Activated T-helper 17 cell treated with anti-CD3 and anti-CD28 coated beads, Interleukin-2, amount 50 U/mL, for 72 hours (primary cell): Measurements from ENCODE around the gene WDR7. TPM values are rescaled to one million over a fixed set of nuclear protein-coding genes. Genes with fewer than 3 reads are reported as not detected.

ENCODE experiments used
- ATAC-seq: fragments of 150-1000 bp; cut with Tn5 transposase; replicated peaks from 2 replicates; pipeline ENCODE4 v1.10.0; 2021; ENCODE audit warnings: mild to moderate bottlenecking, moderate library complexity
- H3K27ac Mint-ChIP-seq: one replicate; pipeline ENCODE4 v1.8.0; 2022; ENCODE audit warnings: mixed read lengths
- H3K27me3 Mint-ChIP-seq: one replicate; pipeline ENCODE4 v1.8.0; 2022; ENCODE audit warnings: mixed read lengths
- H3K36me3 Mint-ChIP-seq: one replicate; pipeline ENCODE4 v1.8.0; 2022; ENCODE audit warnings: low read depth, mild to moderate bottlenecking, mixed read lengths
- H3K4me1 Mint-ChIP-seq: one replicate; pipeline ENCODE4 v1.8.0; 2022; ENCODE audit warnings: mixed read lengths
- H3K4me3 Mint-ChIP-seq: one replicate; pipeline ENCODE4 v1.8.0; 2022; ENCODE audit warnings: mild to moderate bottlenecking, mixed read lengths
- H3K9me3 Mint-ChIP-seq: one replicate; pipeline ENCODE4 v1.8.0; 2022; ENCODE audit warnings: mixed read lengths
- total RNA-seq, 2 donors: library from RNA; stranded (reverse); gene quantifications; one replicate each; pipeline ENCODE4 v1.2.3, GENCODE V29; 2022

WDR7 gene
- total RNA-seq, 2 donors from 2014 or later, result 24.9 to 27.4 TPM

DNA sequence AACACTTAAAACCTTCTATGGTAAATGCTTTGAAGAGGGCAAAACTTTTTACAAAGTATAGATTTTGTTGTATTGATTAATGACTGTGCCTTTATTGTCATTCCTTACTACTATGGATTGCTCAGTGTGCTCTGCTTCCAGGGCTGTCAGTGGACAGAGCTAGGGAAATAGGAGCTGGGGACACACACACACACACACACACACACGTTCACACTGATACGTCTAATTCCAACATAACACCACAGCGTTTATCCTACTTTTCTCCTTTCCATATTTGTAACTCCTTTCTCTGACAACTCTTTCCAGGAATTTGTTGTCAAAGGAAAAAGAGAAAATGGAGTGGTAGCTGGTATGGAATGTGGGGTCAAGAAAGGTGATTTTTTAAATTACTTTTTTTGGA lies 21.8 kb downstream of the WDR7 start:
- H3K4me1 Mint-ChIP-seq, result peaks cover 17% of the 10 kb centered on the region

DNA sequence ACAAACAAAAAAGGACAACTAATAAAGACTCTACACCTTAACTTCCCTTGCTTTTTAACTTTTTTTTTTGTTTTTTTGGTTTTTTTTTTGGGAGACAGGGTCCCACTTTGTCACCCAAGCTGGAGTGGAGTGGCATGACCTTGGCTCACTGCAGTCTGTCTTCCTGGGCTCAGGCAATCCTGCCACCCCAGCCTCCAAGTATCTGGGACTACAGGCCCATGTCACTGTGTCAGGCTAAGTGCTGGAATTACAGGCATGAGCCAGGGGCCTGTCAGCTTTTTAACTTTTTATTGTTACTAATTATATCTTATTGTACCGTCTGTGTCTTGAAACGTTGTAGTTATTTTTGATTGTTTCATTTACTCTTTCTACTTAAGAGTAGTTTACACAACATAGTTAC lies 25.5 kb downstream of the WDR7 start:
- no peak for ATAC-seq
- Mint-ChIP-seq H3K9me3 (no peaks in the 10 kb centered on the region), H3K4me3 (no peak overlapping the region), H3K27ac (no peak overlapping the region), H3K27me3 (no peaks in the 10 kb centered on the region), H3K4me1 (peaks cover 6% of the 10 kb centered on the region), H3K36me3 (peaks cover 51% of the 10 kb centered on the region)

More for the DNA sequence above, 21.8 kb downstream of the WDR7 start:
- Mint-ChIP-seq H3K4me3 (no peak overlapping the region), H3K36me3 (peaks cover 47% of the 10 kb centered on the region), H3K27me3 (no peaks in the 10 kb centered on the region), H3K27ac (no peak overlapping the region), H3K9me3 (no peaks in the 10 kb centered on the region)
- no peak for ATAC-seq

DNA sequence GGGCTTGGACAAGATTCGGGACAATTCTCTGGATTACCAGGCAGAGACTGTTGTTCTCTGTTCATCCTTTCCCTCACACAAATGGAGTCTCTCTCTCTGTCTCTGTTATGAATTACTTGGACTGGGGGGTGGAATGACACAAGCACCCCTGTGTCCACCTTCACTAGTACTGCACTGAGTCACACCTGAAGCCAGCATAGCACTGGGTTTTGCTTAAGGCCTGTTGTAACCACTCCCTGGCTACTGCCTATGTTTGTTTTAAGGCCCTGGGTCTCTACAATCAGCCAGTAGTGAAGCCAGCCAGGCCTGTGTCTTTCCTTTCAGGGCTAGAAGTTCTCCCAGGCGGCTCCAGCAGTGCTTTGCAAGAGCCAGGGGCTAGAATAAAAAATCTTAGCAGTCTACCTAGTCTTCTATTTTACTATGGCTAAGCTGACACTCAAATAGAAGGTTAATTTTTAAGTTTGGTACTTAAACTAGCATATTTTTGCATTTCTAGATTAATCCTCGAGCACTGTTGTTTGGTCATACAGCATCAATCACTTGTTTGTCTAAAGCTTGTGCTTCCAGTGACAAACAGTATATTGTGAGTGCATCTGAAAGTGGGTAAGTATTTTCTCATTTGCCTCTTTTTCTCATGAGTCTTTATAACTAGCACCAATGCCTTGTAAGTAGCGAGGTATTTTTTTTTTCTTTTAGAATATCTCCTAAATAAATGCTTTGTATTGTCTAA lies 27.8 kb downstream of the WDR7 start:
- no peak overlapping the region for H3K4me3 Mint-ChIP-seq
- H3K9me3 Mint-ChIP-seq, result no peaks in the 10 kb centered on the region
- ATAC-seq, result no peak
- H3K27me3 Mint-ChIP-seq, result no peaks in the 10 kb centered on the region
- H3K4me1 Mint-ChIP-seq, result peaks cover 5% of the 10 kb centered on the region
- H3K36me3 Mint-ChIP-seq, result peaks cover 54% of the 10 kb centered on the region
- no peak overlapping the region for H3K27ac Mint-ChIP-seq

DNA sequence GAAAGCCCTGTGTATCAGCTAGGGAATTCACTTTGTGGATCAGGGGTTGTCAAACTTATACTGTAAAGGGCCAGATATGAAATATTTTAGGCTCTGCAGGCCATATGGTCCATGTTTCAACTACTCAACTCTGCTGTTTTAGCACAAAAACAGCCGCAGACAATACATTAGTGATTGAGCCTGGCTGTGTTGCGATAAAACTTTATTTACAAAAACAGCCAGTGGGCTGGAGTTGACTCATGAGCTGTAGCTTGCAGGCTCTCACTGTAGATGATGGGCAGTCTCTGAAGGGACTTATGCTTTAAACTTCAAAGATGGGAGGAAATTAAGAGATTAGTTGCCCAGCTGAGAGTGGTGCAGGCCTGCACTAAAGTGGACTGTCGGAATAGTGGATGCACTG lies 33.1 kb downstream of the WDR7 start:
- ATAC-seq, result no peak
- H3K4me3 Mint-ChIP-seq, result no peak overlapping the region
- peaks cover 58% of the 10 kb centered on the region for H3K36me3 Mint-ChIP-seq
- H3K9me3 Mint-ChIP-seq, result no peaks in the 10 kb centered on the region
- no peaks in the 10 kb centered on the region for H3K27me3 Mint-ChIP-seq
- H3K27ac Mint-ChIP-seq, result no peak overlapping the region
- H3K4me1 Mint-ChIP-seq, result no peaks in the 10 kb centered on the region

DNA sequence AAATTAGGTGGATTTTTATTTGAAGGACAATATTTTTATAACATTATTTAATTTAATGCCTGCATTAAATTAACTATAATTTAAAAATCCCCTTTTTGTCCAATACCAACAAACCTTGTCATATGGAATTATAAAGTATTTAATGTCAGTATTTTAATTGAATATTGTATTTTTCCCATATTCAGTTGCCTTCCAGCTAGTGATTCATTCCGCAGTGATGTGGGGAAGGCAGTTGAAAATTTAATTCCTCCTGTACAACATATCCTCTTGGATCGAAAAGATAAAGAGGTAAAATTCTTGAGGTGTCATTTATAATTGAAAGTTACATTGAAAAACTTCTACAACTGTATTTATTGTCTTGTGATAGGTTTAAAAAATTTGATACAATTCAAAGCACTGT lies 40.4 kb downstream of the WDR7 start:
- Mint-ChIP-seq H3K27ac (no peak overlapping the region), H3K4me1 (no peaks in the 10 kb centered on the region), H3K4me3 (no peak overlapping the region), H3K36me3 (peaks cover 60% of the 10 kb centered on the region), H3K9me3 (no peaks in the 10 kb centered on the region), H3K27me3 (no peaks in the 10 kb centered on the region)
- no peak for ATAC-seq

DNA sequence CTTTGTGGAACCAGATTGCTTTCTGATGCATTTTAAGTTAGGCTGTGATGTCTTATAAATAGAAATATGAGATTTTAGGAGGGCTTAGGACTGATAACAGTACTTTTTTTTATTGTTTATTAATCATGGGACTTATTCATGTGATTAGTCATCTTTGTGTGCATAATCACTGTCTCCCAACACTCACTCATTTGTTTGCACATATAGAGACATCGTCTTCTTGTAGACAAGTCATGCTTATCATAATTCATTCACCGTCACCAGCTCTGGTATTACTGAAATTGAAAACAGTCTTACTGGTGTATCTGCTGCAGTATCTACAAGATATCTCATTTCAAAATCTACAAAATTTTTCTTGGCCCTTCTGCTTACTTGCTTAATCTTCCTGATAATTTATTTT lies 45.8 kb downstream of the WDR7 start:
- H3K4me1 Mint-ChIP-seq, result no peaks in the 10 kb centered on the region

DNA sequence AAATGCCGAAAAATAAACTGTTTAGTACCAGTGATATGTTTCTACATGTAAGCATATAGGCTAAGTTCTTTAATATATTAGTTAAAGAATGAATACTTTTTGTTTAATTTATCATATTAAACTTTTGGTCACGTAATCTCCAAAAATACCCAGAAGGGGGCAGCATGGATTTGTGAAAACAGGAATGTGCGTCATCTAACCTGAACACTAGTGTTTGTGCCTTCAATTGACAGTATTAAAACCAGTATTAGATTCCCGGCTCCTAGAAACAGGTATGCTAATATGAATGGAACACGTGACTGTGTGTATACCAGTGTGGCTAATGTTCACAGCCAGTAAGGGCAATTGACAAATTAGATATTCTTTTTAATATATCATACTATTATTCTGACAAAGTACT lies 51.8 kb downstream of the WDR7 start:
- Mint-ChIP-seq H3K4me1 (no peaks in the 10 kb centered on the region), H3K9me3 (no peaks in the 10 kb centered on the region), H3K4me3 (no peak overlapping the region), H3K27ac (no peak overlapping the region), H3K36me3 (peaks cover 5% of the 10 kb centered on the region), H3K27me3 (no peaks in the 10 kb centered on the region)
- no peak for ATAC-seq

More for the DNA sequence above, 45.8 kb downstream of the WDR7 start:
- Mint-ChIP-seq H3K36me3 (peaks cover 45% of the 10 kb centered on the region), H3K27me3 (no peaks in the 10 kb centered on the region), H3K9me3 (no peaks in the 10 kb centered on the region), H3K27ac (no peak overlapping the region), H3K4me3 (no peak overlapping the region)
- peak; percentile 26 for ATAC-seq

DNA sequence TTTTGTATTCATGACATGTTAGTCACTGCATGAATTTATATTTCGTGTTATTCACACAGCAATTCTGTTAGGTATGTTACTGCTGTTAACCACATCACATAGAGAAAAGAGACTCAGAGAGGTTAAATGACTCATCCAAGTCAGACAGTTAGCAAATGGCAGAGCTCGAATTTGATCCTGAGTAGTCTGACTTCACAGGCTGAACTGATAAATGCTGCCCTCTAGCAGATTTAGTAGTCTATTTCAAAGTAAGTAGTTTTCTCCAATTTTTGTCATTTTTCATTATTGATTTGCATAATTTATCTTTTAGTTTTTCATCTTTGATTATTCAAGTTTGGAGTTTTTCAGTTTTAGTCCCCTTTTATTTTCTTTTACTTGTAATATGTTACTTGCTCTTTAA lies 58.3 kb downstream of the WDR7 start:
- no peak overlapping the region for H3K4me3 Mint-ChIP-seq
- no peaks in the 10 kb centered on the region for H3K36me3 Mint-ChIP-seq
- H3K27ac Mint-ChIP-seq, result no peak overlapping the region
- H3K4me1 Mint-ChIP-seq, result no peaks in the 10 kb centered on the region
- H3K9me3 Mint-ChIP-seq, result no peaks in the 10 kb centered on the region
- peak; percentile 100 for ATAC-seq
- no peaks in the 10 kb centered on the region for H3K27me3 Mint-ChIP-seq

DNA sequence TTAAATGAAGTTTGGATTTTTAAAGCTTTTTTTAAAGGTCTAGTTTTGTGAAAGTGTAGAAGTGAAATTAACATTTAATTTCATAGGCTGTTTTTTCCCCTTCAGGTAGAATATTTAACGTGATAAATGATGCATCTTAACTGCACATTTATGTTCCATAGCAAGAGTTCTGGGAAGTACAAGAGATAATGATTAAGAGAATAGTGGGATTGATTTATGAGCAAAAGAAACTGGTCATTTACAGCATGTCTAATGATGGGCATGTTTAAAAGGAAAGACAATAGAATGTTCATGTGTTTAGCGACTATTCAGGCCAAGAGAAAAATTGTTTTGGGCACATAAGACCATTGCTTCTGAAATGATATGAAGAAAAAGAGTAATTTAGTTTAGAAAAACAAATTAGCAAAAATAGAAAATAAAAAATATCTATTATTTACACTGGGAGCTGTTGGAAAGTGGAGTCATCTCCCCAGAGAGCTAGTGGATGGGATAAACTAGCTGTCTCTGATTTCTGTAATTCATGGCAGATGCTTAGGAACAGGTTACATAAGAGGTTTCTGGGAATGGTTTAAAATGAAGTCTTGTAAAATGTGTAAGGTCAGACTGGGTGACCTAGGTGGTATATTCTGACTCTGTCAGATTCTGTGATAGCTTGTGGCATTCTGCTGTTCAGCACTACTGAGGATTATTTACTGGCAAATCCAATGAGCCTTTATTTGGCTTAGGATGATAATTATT lies 60.7 kb downstream of the WDR7 start:
- Mint-ChIP-seq H3K4me3 (no peak overlapping the region), H3K27ac (no peak overlapping the region), H3K9me3 (no peaks in the 10 kb centered on the region), H3K4me1 (peaks cover 13% of the 10 kb centered on the region), H3K36me3 (no peaks in the 10 kb centered on the region), H3K27me3 (no peaks in the 10 kb centered on the region)
- ATAC-seq, result no peak

DNA sequence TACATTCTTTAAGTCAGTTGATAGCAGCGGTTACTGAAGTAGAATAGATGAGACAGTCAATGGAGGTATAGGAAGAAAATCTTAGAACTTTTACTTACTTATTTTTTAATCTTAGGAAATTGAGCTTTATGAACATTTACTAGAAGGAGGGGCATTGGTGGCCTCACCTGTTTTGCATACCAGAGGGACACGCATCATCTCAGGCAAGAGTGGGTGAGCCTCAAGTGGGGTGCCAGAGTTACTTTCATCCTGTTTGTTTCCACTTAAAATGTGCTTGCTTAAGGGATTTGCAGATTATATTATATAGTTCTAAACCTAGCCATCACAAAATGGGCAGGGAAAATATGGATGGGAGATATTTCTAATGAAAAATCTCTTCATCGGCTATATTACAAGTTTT lies 61.6 kb downstream of the WDR7 start:
- Mint-ChIP-seq H3K27me3 (no peaks in the 10 kb centered on the region), H3K27ac (no peak overlapping the region), H3K36me3 (peaks cover 5% of the 10 kb centered on the region), H3K9me3 (no peaks in the 10 kb centered on the region), H3K4me1 (peaks cover 19% of the 10 kb centered on the region), H3K4me3 (no peak overlapping the region)
- ATAC-seq, result no peak

DNA sequence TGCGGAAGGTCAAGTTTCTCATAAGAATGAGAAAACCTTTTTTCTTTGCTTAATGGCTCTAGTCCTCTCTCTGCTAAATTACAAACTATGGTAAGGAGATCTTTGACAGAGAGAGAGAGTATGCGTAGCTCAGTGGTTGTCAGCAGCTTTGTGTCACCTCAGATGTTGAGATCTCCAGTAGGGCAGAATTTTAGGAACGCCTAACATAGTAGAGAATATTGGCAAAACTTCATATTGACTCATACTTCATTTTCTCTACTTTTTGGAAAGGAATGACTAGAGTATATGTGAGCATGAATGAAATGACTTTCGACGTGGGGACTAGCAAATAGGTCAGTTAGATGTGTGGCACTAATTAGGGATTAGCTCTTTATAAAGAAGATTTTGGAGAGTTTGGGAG lies 64.0 kb downstream of the WDR7 start:
- peak overlapping the region; percentile 61 for H3K27ac Mint-ChIP-seq
- peak; percentile 11 for ATAC-seq
- peaks cover 19% of the 10 kb centered on the region for H3K36me3 Mint-ChIP-seq
- no peaks in the 10 kb centered on the region for H3K9me3 Mint-ChIP-seq
- no peaks in the 10 kb centered on the region for H3K27me3 Mint-ChIP-seq
- H3K4me1 Mint-ChIP-seq, result peaks cover 19% of the 10 kb centered on the region
- H3K4me3 Mint-ChIP-seq, result no peak overlapping the region

DNA sequence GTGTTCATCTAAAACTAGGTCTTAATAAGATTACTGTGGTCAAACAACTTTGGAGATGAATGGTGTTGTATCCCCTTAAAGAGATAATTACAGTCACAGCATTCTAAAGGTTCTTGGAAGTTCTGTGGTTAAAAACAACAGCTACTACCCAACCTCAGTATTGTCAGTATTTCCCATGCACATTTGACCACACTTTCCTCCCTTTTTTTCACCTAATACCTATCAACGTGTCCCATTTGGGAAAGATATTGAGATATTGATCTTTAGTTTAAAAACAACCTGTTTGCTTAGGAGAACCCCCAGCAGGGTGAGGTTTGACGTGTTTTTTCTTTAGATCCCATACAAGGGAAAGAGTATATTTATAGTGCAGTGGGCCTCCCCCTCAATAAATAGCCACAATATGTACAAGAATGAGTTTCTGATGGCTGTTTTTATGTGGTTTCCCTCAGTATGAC lies 65.6 kb downstream of the WDR7 start:
- peaks cover 23% of the 10 kb centered on the region for H3K36me3 Mint-ChIP-seq
- H3K27me3 Mint-ChIP-seq, result no peaks in the 10 kb centered on the region
- H3K27ac Mint-ChIP-seq, result peak overlapping the region; percentile 77
- peak; percentile 84 for ATAC-seq
- no peak overlapping the region for H3K4me3 Mint-ChIP-seq
- peaks cover 19% of the 10 kb centered on the region for H3K4me1 Mint-ChIP-seq
- H3K9me3 Mint-ChIP-seq, result no peaks in the 10 kb centered on the region

DNA sequence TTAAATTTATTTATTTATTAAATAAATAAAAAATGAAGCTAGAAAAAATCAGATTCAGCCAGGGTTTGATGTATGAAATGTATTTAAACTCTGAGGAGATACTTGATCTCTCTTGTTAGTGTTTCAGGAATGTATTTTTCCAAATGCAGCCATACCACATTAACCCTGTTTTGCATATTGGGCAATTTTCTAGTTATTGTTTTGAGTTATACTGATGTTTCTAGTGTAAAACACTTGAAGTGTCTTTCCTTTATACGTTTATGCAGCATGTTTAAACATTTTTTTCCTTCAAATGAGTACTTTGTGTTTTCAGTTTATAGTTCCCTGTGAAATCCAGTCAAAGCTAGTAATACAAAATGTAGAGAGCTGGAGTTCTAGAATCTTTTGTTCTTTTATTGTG lies 69.9 kb downstream of the WDR7 start:
- Mint-ChIP-seq H3K27ac (no peak overlapping the region), H3K4me1 (peaks cover 10% of the 10 kb centered on the region), H3K9me3 (no peaks in the 10 kb centered on the region), H3K36me3 (peaks cover 52% of the 10 kb centered on the region), H3K4me3 (no peak overlapping the region), H3K27me3 (no peaks in the 10 kb centered on the region)
- ATAC-seq, result no peak

DNA sequence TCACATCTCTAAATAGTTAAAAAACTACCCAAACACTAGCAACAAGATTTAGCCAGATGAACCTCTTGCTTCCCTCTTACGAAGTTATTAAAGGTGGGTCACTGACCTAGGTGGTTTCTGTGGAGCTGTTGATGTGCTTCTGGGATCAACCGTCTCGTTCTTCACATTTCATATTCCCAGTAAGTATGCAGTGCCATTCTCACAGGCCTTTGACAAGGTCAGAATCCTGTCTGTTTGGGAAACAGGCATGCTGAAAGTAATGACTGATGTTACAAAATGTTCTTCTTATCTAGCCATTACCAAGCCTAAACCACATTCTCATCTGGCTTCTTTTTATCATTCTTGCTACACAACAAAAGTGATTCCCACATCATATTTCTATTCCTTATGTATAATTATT lies 70.3 kb downstream of the WDR7 start:
- peaks cover 57% of the 10 kb centered on the region for H3K36me3 Mint-ChIP-seq
- H3K4me1 Mint-ChIP-seq, result peaks cover 10% of the 10 kb centered on the region
- no peaks in the 10 kb centered on the region for H3K27me3 Mint-ChIP-seq
- H3K27ac Mint-ChIP-seq, result no peak overlapping the region
- H3K4me3 Mint-ChIP-seq, result no peak overlapping the region
- no peaks in the 10 kb centered on the region for H3K9me3 Mint-ChIP-seq
- ATAC-seq, result no peak

DNA sequence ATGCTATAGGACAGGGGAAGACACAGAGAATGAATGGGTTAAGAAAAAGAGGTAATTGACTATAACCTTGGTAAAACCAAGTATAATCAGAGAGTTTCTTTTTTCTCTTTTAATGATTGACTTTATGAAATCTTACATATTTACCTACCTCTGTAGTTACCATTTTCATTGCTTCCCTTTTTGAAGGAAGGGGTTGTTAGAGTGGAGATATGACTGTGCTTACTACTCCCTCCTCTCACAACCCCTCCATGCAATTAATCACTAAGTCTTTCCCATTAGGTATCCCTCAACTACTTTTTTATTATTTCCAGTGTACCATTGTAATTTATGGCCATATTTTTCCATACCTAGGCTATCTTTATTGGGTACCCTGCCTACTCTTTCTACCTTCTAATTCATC lies 71.4 kb downstream of the WDR7 start:
- Mint-ChIP-seq H3K27me3 (no peaks in the 10 kb centered on the region), H3K27ac (no peak overlapping the region), H3K4me3 (no peak overlapping the region), H3K9me3 (no peaks in the 10 kb centered on the region), H3K36me3 (peaks cover 62% of the 10 kb centered on the region), H3K4me1 (peaks cover 9% of the 10 kb centered on the region)
- ATAC-seq, result no peak
